ENCODE results near the gene ERCC6. TPM values are rescaled to one million over a fixed set of nuclear protein-coding genes. Genes with fewer than 3 reads are reported as not detected.

The ERCC6 gene
- total and polyA plus RNA-seq, 2 donors (not counting 3 experiments of a cell fraction or from before 2014, with no cell fraction given), result 15.3 to 39.6 TPM

- FAIRE-seq (no peak), DNase-seq (ENCODE audit: low read depth, low spot score) (no peak)
- Histone ChIP-seq H3K9ac (replicated peaks; ENCODE audit: extremely low read depth, insufficient read depth, low read length) (no peak overlapping the region), H3K36me3 (ENCODE audit: control insufficient read depth in 2 of 2, extremely low read depth in 1 of 2, insufficient read depth in 2 of 2, low read length in 2 of 2) (no peaks in the 10 kb centered on the region), H4K20me1 (replicated peaks; ENCODE audit: control insufficient read depth, extremely low read depth, insufficient read depth, low read length) (no peaks in the 10 kb centered on the region), H2AFZ (ENCODE audit: low read depth, low read length) (no peak overlapping the region), H3K27me3 (ENCODE audit: control insufficient read depth in 2 of 2, insufficient read depth in 2 of 2, low read length in 2 of 2) (peaks cover 0 to 6% of the 10 kb centered on the region in 2 experiments), H3K4me1 (ENCODE audit: control insufficient read depth, extremely low read depth, insufficient read depth, low read length) (no peaks in the 10 kb centered on the region), H3K9me1 (replicated peaks; ENCODE audit: control insufficient read depth, extremely low read depth, insufficient read depth, low read length) (no peaks in the 10 kb centered on the region), H3K27ac (ENCODE audit: insufficient read depth, low read depth, low read length) (no peak overlapping the region), H3K9me3 (replicated peaks; ENCODE audit: control insufficient read depth, insufficient read depth, low read length) (no peaks in the 10 kb centered on the region), H3K4me3 (replicated peaks in 1 of 3; ENCODE audit: insufficient read depth in 1 of 3, low read depth in 1 of 3, low read length in 3 of 3) (no peak overlapping the region), H3K4me2 (ENCODE audit: insufficient read depth, low read length) (no peak overlapping the region), H3K79me2 (ENCODE audit: control insufficient read depth, insufficient read depth, low read length) (no peaks in the 10 kb centered on the region)
- CTCF ChIA-PET, result interaction anchor here (2.5 kb wide), 1 partner anchor 24 kb away, joined by 6 read pairs; no protein-coding TSS in a partner anchor
- dilution Hi-C loops (cut with MboI; ENCODE audit: extremely low pct_ligation_motif_present, low sequenced_read_pairs), result no loop called here
- intact Hi-C loops (cut with micrococcal nuclease), result no loop called here
- BruUV-seq (replicated peaks), result no TSS peak
- TF ChIP-seq MYC (IDR thresholded peaks at IDR 0.05; ENCODE audit: low read depth, low read length), result no peak
- TF ChIP-seq POLR2AphosphoS5 (IDR thresholded peaks at IDR 0.05; ENCODE audit: insufficient read depth, low read depth, low read length), result no peak
- no peak for TF ChIP-seq EZH2 (IDR thresholded peaks at IDR 0.05; ENCODE audit: borderline replicate concordance, low read depth, low read length, severe bottlenecking)
- TF ChIP-seq JUN (IDR thresholded peaks at IDR 0.05; ENCODE audit: borderline replicate concordance, insufficient read depth, insufficient read length, low read depth), result no peak
- no peak for TF ChIP-seq FOS (IDR thresholded peaks at IDR 0.05; ENCODE audit: borderline replicate concordance, insufficient read depth, low read length)
- no peak for TF ChIP-seq POLR2A (IDR thresholded peaks at IDR 0.05; ENCODE audit: low read depth, low read length)
- TF ChIP-seq GATA2 (IDR thresholded peaks at IDR 0.05; ENCODE audit: insufficient read depth, insufficient read length, low read depth, low read length), result no peak
- TF ChIP-seq, protein P1, sequence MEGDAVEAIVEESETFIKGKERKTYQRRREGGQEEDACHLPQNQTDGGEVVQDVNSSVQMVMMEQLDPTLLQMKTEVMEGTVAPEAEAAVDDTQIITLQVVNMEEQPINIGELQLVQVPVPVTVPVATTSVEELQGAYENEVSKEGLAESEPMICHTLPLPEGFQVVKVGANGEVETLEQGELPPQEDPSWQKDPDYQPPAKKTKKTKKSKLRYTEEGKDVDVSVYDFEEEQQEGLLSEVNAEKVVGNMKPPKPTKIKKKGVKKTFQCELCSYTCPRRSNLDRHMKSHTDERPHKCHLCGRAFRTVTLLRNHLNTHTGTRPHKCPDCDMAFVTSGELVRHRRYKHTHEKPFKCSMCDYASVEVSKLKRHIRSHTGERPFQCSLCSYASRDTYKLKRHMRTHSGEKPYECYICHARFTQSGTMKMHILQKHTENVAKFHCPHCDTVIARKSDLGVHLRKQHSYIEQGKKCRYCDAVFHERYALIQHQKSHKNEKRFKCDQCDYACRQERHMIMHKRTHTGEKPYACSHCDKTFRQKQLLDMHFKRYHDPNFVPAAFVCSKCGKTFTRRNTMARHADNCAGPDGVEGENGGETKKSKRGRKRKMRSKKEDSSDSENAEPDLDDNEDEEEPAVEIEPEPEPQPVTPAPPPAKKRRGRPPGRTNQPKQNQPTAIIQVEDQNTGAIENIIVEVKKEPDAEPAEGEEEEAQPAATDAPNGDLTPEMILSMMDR (IDR thresholded peaks at IDR 0.05; ENCODE audit: extremely low read depth in 1 of 2, insufficient read depth in 1 of 2, low read depth in 1 of 2, low read length in 2 of 2), result no peak
- TF ChIP-seq, protein P2, sequence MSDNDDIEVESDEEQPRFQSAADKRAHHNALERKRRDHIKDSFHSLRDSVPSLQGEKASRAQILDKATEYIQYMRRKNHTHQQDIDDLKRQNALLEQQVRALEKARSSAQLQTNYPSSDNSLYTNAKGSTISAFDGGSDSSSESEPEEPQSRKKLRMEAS (IDR thresholded peaks at IDR 0.05; ENCODE audit: insufficient read depth, insufficient read length), result no peak
- POLR2A ChIA-PET, result no interaction called here
Measured at GRCh38 chr10:49569031-49569631, 30.2 kb upstream of the ERCC6 start.
